Upper lobe of left lung (tissue), 6 donors: Measurements from ENCODE around the gene LRP8. TPM values are rescaled to one million over a fixed set of nuclear protein-coding genes. Genes with fewer than 3 reads are reported as not detected.

Source experiments
- ATAC-seq, 2 donors: fragments of 200-7000 bp; cut with Tn5 transposase; one replicate each; pipeline ENCODE4 v1.9.1; 2022; ENCODE audit warnings: mild to moderate bottlenecking in 2 of 2, moderate library complexity in 2 of 2; ENCODE audit not compliant: low FRiP score in 2 of 2
- DNase-seq, 2 donors: peaks; one replicate each; pipeline ENCODE4 v3.0.0-alpha.2; 2019 to 2020
- H3K27ac ChIP-seq, 4 donors: fragments of 200-600 bp; sonication (generic); one replicate each; pipeline ENCODE4 v1.5.1; 2016 to 2019
- H3K27me3 ChIP-seq, 4 donors: fragments of 200-600 bp; sonication (generic); one replicate each; pipeline ENCODE4 v1.5.1; 2017 to 2019
- H3K36me3 ChIP-seq, 4 donors: fragments of 200-600 bp; sonication (generic); one replicate each; pipeline ENCODE4 v1.5.1; 2016 to 2019
- H3K4me1 ChIP-seq, 4 donors: fragments of 200-600 bp; sonication (generic); one replicate each; pipeline ENCODE4 v1.5.1; 2018 to 2019
- H3K4me3 ChIP-seq, 4 donors: fragments of 200-600 bp; sonication (generic); one replicate each; pipeline ENCODE4 v1.5.1; 2017 to 2019; ENCODE audit warnings: mild to moderate bottlenecking in 2 of 4, moderate library complexity in 1 of 4
- H3K9me3 ChIP-seq, 4 donors: fragments of 200-600 bp; sonication (generic); one replicate each; pipeline ENCODE4 v1.5.1; 2018 to 2019
- CTCF ChIP-seq, 6 experiments: fragments of 450-650 bp in 4 of 6; fragments of 200-600 bp in 2 of 6; sonication (generic) in 2 of 6; IDR thresholded peaks; one replicate each; pipeline ENCODE4 v1.5.1; 2016 to 2019; ENCODE audit warnings: antibody characterized with exemption in 6 of 6
- EP300 ChIP-seq, 4 donors: sonication (generic); formaldehyde crosslinking; IDR thresholded peaks; one replicate each; pipeline ENCODE4 v1.5.1; 2017; ENCODE audit warnings: antibody characterized with exemption in 4 of 4, control low read depth in 2 of 4
- POLR2A ChIP-seq, 4 donors: fragments of 450-650 bp; IDR thresholded peaks; one replicate each; pipeline ENCODE4 v1.5.1; 2016 to 2017; ENCODE audit warnings: antibody characterized with exemption in 4 of 4, mild to moderate bottlenecking in 2 of 4
- POLR2AphosphoS5 ChIP-seq, 2 donors: sonication (generic); formaldehyde crosslinking; IDR thresholded peaks; one replicate each; pipeline ENCODE4 v1.5.1; 2017; ENCODE audit warnings: antibody characterized with exemption in 2 of 2
- WGBS, 2 donors: methylation state at CpG; one replicate each; pipeline ENCODE4 v1.1.5; 2017 to 2018; 5-methylcytosine and 5-hydroxymethylcytosine counted together
- total RNA-seq, 6 donors: library from RNA; depleted of rRNA in 4 of 6; stranded (reverse); fragments of >200 nt in 4 of 6; gene quantifications; one replicate each; pipeline versions ENCODE4 v1.1.0 to v1.2.1, GENCODE V29; 2016 to 2021
- donor health status: DM: no; HTN: no; CAD: no; lungs with moderate emphysema.
- donor health status: DM: no; HTN: yes; CAD: no; lungs with severe emphysema.

The LRP8 gene
- total RNA-seq, 6 donors from 2014 or later, result 4.6 to 23.0 (median 11.1) TPM

GRCh38 chr1:53315046-53315445, 12.8 kb downstream of the LRP8 start:
- no peak for TF ChIP-seq CTCF (IDR thresholded peaks at IDR 0.05)
- no peak for TF ChIP-seq POLR2AphosphoS5 (IDR thresholded peaks at IDR 0.05)
- no peak for TF ChIP-seq EP300 (IDR thresholded peaks at IDR 0.05)
- TF ChIP-seq POLR2A (IDR thresholded peaks at IDR 0.05), result no peak
- no peak overlapping the region for H3K27ac ChIP-seq
- H3K36me3 ChIP-seq, result no peaks in the 10 kb centered on the region
- no peak overlapping the region for H3K4me3 ChIP-seq
- 96 to 100% methylated on average over 3 of the region's 3 CpGs for WGBS, 2 donors
- peaks cover 0 to 4% (median 0%) of the 10 kb centered on the region in 4 donors for H3K4me1 ChIP-seq
- H3K27me3 ChIP-seq, result no peaks in the 10 kb centered on the region
- no peaks in the 10 kb centered on the region for H3K9me3 ChIP-seq
- ATAC-seq (no peak), DNase-seq (no peak)

GRCh38 chr1:53314606-53315005, 13.3 kb downstream of the LRP8 start:
- Histone ChIP-seq H3K4me3 (no peak overlapping the region), H3K9me3 (no peaks in the 10 kb centered on the region), H3K36me3 (no peaks in the 10 kb centered on the region), H3K4me1 (peaks cover 0 to 4% (median 0%) of the 10 kb centered on the region in 4 donors), H3K27me3 (no peaks in the 10 kb centered on the region), H3K27ac (no peak overlapping the region)
- ATAC-seq, result no peak
- TF ChIP-seq POLR2A (IDR thresholded peaks at IDR 0.05) (no peak), CTCF (IDR thresholded peaks at IDR 0.05) (no peak), EP300 (IDR thresholded peaks at IDR 0.05) (no peak), POLR2AphosphoS5 (IDR thresholded peaks at IDR 0.05) (no peak)
- no peak for DNase-seq
- 90 to 97% methylated on average over 2 to 7 of the region's 7 CpGs for WGBS, 2 donors

GRCh38 chr1:53314096-53314495, 13.8 kb downstream of the LRP8 start:
- H3K4me1 ChIP-seq, result peaks cover 0 to 4% (median 0%) of the 10 kb centered on the region in 4 donors
- H3K36me3 ChIP-seq, result no peaks in the 10 kb centered on the region
- TF ChIP-seq POLR2A (IDR thresholded peaks at IDR 0.05) (no peak), CTCF (IDR thresholded peaks at IDR 0.05) (no peak), POLR2AphosphoS5 (IDR thresholded peaks at IDR 0.05) (no peak), EP300 (IDR thresholded peaks at IDR 0.05) (no peak)

GRCh38 chr1:53313556-53313955, 14.3 kb downstream of the LRP8 start:
- no peak for DNase-seq
- WGBS, 2 donors, result 93 to 96% methylated on average over 5 of the region's 5 CpGs
- no peaks in the 10 kb centered on the region for H3K27me3 ChIP-seq
- no peak overlapping the region for H3K4me3 ChIP-seq
- no peaks in the 10 kb centered on the region for H3K36me3 ChIP-seq
- no peak for ATAC-seq
- H3K9me3 ChIP-seq, result no peaks in the 10 kb centered on the region
- H3K27ac ChIP-seq, result no peak overlapping the region
- H3K4me1 ChIP-seq, result peaks cover 0 to 4% (median 0%) of the 10 kb centered on the region in 4 donors
- no peak for TF ChIP-seq POLR2AphosphoS5 (IDR thresholded peaks at IDR 0.05)
- no peak for TF ChIP-seq POLR2A (IDR thresholded peaks at IDR 0.05)
- no peak for TF ChIP-seq CTCF (IDR thresholded peaks at IDR 0.05)
- no peak for TF ChIP-seq EP300 (IDR thresholded peaks at IDR 0.05)

More at GRCh38 chr1:53314096-53314495, 13.8 kb downstream of the LRP8 start:
- ATAC-seq (no peak), DNase-seq (no peak)
- H3K27ac ChIP-seq, result no peak overlapping the region
- no peaks in the 10 kb centered on the region for H3K27me3 ChIP-seq
- H3K9me3 ChIP-seq, result no peaks in the 10 kb centered on the region
- WGBS, 2 donors, result 92 to 98% methylated on average over 7 of the region's 7 CpGs
- no peak overlapping the region for H3K4me3 ChIP-seq

- no peaks in the 10 kb centered on the region for H3K36me3 ChIP-seq
- H3K4me3 ChIP-seq, result no peak overlapping the region
- no peak for DNase-seq
- no peaks in the 10 kb centered on the region for H3K27me3 ChIP-seq
- TF ChIP-seq POLR2A (IDR thresholded peaks at IDR 0.05), result no peak
- TF ChIP-seq CTCF (IDR thresholded peaks at IDR 0.05), result no peak
- no peak for TF ChIP-seq EP300 (IDR thresholded peaks at IDR 0.05)
- TF ChIP-seq POLR2AphosphoS5 (IDR thresholded peaks at IDR 0.05), result no peak
- no peak for ATAC-seq
- WGBS, 2 donors, result 78 to 84% methylated on average over 10 to 11 of the region's 11 CpGs
- peaks cover 0 to 4% (median 0%) of the 10 kb centered on the region in 4 donors for H3K4me1 ChIP-seq
- H3K9me3 ChIP-seq, result no peaks in the 10 kb centered on the region
- no peak overlapping the region for H3K27ac ChIP-seq
These were observed 16.1 kb downstream of the LRP8 start for GRCh38 chr1:53311702-53312305.
